ENCODE measurements around the gene FRMPD2.

GRCh38 chr10:48235501-48235900, 39.0 kb downstream of the FRMPD2 start:
- no peak for TF ChIP-seq CTCF (IDR thresholded peaks at IDR 0.05; ENCODE audit: poor library complexity, severe bottlenecking)
- TF ChIP-seq TAF1 (IDR thresholded peaks at IDR 0.05; ENCODE audit: low read depth): no peak
- no peak for TF ChIP-seq REST (IDR thresholded peaks at IDR 0.05; ENCODE audit: borderline replicate concordance)
- TF ChIP-seq POLR2AphosphoS5 (IDR thresholded peaks at IDR 0.05): no peak
- TF ChIP-seq EP300 (conservative IDR thresholded peaks at IDR 0.05; ENCODE audit: poor library complexity, severe bottlenecking): no peak
- TF ChIP-seq EZH2 (IDR thresholded peaks at IDR 0.05; ENCODE audit: borderline replicate concordance, insufficient read depth, low read length, poor library complexity, severe bottlenecking): no peak
- TF ChIP-seq RAD21 (conservative IDR thresholded peaks at IDR 0.05): no peak
- TF ChIP-seq SMC3 (conservative IDR thresholded peaks at IDR 0.05; ENCODE audit: poor library complexity): no peak
